Measurements from ENCODE around the gene GPD1L.

Gene GPD1L

GRCh38 chr3:32180141-32180784 lies 73.8 kb downstream of the GPD1L start:
- TF ChIP-seq, protein P1, sequence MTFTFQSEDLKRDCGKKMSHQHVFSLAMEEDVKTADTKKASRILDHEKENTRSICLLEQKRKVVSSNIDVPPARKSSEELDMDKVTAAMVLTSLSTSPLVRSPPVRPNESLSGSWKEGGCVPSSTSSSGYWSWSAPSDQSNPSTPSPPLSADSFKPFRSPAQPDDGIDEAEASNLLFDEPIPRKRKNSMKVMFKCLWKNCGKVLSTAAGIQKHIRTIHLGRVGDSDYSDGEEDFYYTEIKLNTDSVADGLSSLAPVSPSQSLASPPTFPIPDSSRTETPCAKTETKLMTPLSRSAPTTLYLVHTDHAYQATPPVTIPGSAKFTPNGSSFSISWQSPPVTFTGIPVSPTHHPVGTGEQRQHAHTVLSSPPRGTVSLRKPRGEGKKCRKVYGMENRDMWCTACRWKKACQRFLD (tag by site-specific recombination; IDR thresholded peaks at IDR 0.05), result no peak
- TF ChIP-seq ZNF157 (tag by site-specific recombination; IDR thresholded peaks at IDR 0.05), result no peak
- TF ChIP-seq CTCF (tag by site-specific recombination; IDR thresholded peaks at IDR 0.05), result no peak
- no peak for TF ChIP-seq ZNF19 (tag by site-specific recombination; IDR thresholded peaks at IDR 0.05; ENCODE audit: low read depth)
- TF ChIP-seq, protein P2, sequence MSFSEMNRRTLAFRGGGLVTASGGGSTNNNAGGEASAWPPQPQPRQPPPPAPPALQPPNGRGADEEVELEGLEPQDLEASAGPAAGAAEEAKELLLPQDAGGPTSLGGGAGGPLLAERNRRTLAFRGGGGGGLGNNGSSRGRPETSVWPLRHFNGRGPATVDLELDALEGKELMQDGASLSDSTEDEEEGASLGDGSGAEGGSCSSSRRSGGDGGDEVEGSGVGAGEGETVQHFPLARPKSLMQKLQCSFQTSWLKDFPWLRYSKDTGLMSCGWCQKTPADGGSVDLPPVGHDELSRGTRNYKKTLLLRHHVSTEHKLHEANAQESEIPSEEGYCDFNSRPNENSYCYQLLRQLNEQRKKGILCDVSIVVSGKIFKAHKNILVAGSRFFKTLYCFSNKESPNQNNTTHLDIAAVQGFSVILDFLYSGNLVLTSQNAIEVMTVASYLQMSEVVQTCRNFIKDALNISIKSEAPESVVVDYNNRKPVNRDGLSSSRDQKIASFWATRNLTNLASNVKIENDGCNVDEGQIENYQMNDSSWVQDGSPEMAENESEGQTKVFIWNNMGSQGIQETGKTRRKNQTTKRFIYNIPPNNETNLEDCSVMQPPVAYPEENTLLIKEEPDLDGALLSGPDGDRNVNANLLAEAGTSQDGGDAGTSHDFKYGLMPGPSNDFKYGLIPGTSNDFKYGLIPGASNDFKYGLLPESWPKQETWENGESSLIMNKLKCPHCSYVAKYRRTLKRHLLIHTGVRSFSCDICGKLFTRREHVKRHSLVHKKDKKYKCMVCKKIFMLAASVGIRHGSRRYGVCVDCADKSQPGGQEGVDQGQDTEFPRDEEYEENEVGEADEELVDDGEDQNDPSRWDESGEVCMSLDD (tag by site-specific recombination; IDR thresholded peaks at IDR 0.05), result no peak
- TF ChIP-seq, protein P3, sequence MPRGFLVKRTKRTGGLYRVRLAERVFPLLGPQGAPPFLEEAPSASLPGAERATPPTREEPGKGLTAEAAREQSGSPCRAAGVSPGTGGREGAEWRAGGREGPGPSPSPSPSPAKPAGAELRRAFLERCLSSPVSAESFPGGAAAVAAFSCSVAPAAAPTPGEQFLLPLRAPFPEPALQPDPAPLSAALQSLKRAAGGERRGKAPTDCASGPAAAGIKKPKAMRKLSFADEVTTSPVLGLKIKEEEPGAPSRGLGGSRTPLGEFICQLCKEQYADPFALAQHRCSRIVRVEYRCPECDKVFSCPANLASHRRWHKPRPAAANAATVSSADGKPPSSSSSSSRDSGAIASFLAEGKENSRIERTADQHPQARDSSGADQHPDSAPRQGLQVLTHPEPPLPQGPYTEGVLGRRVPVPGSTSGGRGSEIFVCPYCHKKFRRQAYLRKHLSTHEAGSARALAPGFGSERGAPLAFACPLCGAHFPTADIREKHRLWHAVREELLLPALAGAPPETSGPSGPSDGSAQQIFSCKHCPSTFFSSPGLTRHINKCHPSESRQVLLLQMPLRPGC (tag by site-specific recombination; IDR thresholded peaks at IDR 0.05), result no peak
- no peak for TF ChIP-seq ZNF830 (tag by site-specific recombination; IDR thresholded peaks at IDR 0.05; ENCODE audit: low read depth)
- TF ChIP-seq HOXA7 (CRISPR knock-in tag; IDR thresholded peaks at IDR 0.05; ENCODE audit: borderline replicate concordance), result no peak
- TF ChIP-seq YY1 (tag by site-specific recombination; IDR thresholded peaks at IDR 0.05), result no peak
- TF ChIP-seq ZNF416 (tag by site-specific recombination; IDR thresholded peaks at IDR 0.05), result no peak
- TF ChIP-seq, protein P4, sequence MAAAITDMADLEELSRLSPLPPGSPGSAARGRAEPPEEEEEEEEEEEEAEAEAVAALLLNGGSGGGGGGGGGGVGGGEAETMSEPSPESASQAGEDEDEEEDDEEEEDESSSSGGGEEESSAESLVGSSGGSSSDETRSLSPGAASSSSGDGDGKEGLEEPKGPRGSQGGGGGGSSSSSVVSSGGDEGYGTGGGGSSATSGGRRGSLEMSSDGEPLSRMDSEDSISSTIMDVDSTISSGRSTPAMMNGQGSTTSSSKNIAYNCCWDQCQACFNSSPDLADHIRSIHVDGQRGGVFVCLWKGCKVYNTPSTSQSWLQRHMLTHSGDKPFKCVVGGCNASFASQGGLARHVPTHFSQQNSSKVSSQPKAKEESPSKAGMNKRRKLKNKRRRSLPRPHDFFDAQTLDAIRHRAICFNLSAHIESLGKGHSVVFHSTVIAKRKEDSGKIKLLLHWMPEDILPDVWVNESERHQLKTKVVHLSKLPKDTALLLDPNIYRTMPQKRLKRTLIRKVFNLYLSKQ (tag by site-specific recombination; IDR thresholded peaks at IDR 0.05; ENCODE audit: borderline replicate concordance), result no peak
- no peak for TF ChIP-seq MZF1 (tag by site-specific recombination; IDR thresholded peaks at IDR 0.05; ENCODE audit: borderline replicate concordance)
- TF ChIP-seq, protein P5, sequence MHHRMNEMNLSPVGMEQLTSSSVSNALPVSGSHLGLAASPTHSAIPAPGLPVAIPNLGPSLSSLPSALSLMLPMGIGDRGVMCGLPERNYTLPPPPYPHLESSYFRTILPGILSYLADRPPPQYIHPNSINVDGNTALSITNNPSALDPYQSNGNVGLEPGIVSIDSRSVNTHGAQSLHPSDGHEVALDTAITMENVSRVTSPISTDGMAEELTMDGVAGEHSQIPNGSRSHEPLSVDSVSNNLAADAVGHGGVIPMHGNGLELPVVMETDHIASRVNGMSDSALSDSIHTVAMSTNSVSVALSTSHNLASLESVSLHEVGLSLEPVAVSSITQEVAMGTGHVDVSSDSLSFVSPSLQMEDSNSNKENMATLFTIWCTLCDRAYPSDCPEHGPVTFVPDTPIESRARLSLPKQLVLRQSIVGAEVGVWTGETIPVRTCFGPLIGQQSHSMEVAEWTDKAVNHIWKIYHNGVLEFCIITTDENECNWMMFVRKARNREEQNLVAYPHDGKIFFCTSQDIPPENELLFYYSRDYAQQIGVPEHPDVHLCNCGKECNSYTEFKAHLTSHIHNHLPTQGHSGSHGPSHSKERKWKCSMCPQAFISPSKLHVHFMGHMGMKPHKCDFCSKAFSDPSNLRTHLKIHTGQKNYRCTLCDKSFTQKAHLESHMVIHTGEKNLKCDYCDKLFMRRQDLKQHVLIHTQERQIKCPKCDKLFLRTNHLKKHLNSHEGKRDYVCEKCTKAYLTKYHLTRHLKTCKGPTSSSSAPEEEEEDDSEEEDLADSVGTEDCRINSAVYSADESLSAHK (tag by site-specific recombination; IDR thresholded peaks at IDR 0.05), result no peak
- TF ChIP-seq ZNF280D (tag by site-specific recombination; IDR thresholded peaks at IDR 0.05), result no peak
- no peak for TF ChIP-seq GFI1B (tag by site-specific recombination; IDR thresholded peaks at IDR 0.05)
- TF ChIP-seq ZNF501 (tag by site-specific recombination; IDR thresholded peaks at IDR 0.05), result no peak
- no peak for TF ChIP-seq ZNF629 (tag by site-specific recombination; IDR thresholded peaks at IDR 0.05)
- TF ChIP-seq, protein P6, sequence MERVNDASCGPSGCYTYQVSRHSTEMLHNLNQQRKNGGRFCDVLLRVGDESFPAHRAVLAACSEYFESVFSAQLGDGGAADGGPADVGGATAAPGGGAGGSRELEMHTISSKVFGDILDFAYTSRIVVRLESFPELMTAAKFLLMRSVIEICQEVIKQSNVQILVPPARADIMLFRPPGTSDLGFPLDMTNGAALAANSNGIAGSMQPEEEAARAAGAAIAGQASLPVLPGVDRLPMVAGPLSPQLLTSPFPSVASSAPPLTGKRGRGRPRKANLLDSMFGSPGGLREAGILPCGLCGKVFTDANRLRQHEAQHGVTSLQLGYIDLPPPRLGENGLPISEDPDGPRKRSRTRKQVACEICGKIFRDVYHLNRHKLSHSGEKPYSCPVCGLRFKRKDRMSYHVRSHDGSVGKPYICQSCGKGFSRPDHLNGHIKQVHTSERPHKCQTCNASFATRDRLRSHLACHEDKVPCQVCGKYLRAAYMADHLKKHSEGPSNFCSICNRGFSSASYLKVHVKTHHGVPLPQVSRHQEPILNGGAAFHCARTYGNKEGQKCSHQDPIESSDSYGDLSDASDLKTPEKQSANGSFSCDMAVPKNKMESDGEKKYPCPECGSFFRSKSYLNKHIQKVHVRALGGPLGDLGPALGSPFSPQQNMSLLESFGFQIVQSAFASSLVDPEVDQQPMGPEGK (tag by site-specific recombination; IDR thresholded peaks at IDR 0.05), result no peak
- no peak for TF ChIP-seq ZSCAN16 (tag by site-specific recombination; IDR thresholded peaks at IDR 0.05)
- TF ChIP-seq PRDM1 (tag by site-specific recombination; IDR thresholded peaks at IDR 0.05), result no peak
- Histone ChIP-seq H3K27ac (ENCODE audit: extremely low read depth, low read depth, low read length) (no peak overlapping the region), H3K36me3 (ENCODE audit: control insufficient read depth in 2 of 2, insufficient read depth in 1 of 2, low read length in 2 of 2) (no peaks in the 10 kb centered on the region), H3K4me1 (ENCODE audit: control insufficient read depth, insufficient read depth, low read length) (no peaks in the 10 kb centered on the region), H3K9me3 (ENCODE audit: control insufficient read depth, insufficient read depth, low read depth, low read length) (no peaks in the 10 kb centered on the region), H3K4me3 (ENCODE audit: low read depth, low read length) (no peak overlapping the region)
- POLR2A ChIA-PET, result no interaction called here
- CTCF ChIA-PET, result interaction anchor here (1.1 kb wide), 2 partner anchors 18 to 158 kb away, joined by 3 to 4 read pairs; no protein-coding TSS in a partner anchor
